ENCODE data around the gene SLC25A13.

The SLC25A13 gene

DNA sequence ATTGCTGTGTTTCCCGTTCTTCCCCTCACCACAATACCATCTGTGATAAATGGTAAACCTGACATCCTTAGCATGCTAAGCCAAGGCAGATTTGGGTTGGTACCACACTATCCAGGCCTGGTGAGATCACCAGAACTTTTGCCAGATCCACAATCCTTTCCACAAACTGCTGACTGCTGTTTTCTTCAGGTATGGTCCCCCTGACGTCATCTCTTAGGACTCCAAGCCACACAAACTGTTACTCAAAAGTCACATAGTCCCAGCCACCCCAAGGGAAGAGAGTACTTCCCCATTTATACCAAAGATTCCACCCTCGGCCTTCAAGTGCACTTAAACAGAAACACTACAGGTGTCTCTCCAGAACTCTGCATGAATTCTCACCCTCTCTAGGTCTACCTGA, 34.8 kb downstream of the SLC25A13 start:
- H3K18ac ChIP-seq (ENCODE audit: low read length), result no peak overlapping the region
- no peak overlapping the region for H4K91ac ChIP-seq (ENCODE audit: low read depth, low read length, poor library complexity)
- H3K23ac ChIP-seq (ENCODE audit: low read depth, low read length, poor library complexity), result no peak overlapping the region
- H3K14ac ChIP-seq (ENCODE audit: low read length), result no peak overlapping the region
- H3K27me3 ChIP-seq (ENCODE audit: control insufficient read depth in 3 of 3, insufficient read depth in 3 of 3, low read depth in 1 of 3, low read length in 3 of 3), result no peaks in the 10 kb centered on the region
- H3K4ac ChIP-seq (ENCODE audit: low read length), result no peak overlapping the region
- H2BK12ac ChIP-seq (ENCODE audit: low read length), result no peak overlapping the region
- no peak overlapping the region for H2BK15ac ChIP-seq (ENCODE audit: low read length)
- WGBS, 2 donors (ENCODE audit: extremely low coverage in 2 of 2, insufficient read length in 2 of 2, insufficient replicate concordance in 1 of 2), result no CpG with 5 or more reads among the region's 3 CpGs
- H3K4me3 ChIP-seq (ENCODE audit: low read length in 2 of 2), result no peak overlapping the region
- peaks cover 0 to 1% of the 10 kb centered on the region in 2 donors for H3K4me1 ChIP-seq (ENCODE audit: control insufficient read depth in 2 of 2, insufficient read depth in 1 of 2, low read depth in 1 of 2, low read length in 2 of 2)
- no peak for DNase-seq (ENCODE audit: low spot score)
- no peak overlapping the region for H3K27ac ChIP-seq (replicated peaks; ENCODE audit: low read length)
- H2AK5ac ChIP-seq (ENCODE audit: low read depth, low read length), result no peak overlapping the region
- H3K9ac ChIP-seq (ENCODE audit: low read depth, low read length, poor library complexity), result no peak overlapping the region
- peaks cover 3% of the 10 kb centered on the region for H3K79me1 ChIP-seq (ENCODE audit: low read depth, low read length)
- no peak overlapping the region for H3K4me2 ChIP-seq (ENCODE audit: insufficient read depth, low read length, poor library complexity, severe bottlenecking)
- no peak overlapping the region for H2AFZ ChIP-seq (ENCODE audit: low read length)
- H2BK120ac ChIP-seq (ENCODE audit: low read depth, low read length), result no peak overlapping the region
- no peaks in the 10 kb centered on the region for H3K36me3 ChIP-seq (replicated peaks in 1 of 2; ENCODE audit: control insufficient read depth in 2 of 2, insufficient read depth in 2 of 2, low read length in 2 of 2)
- no peak overlapping the region for H4K8ac ChIP-seq (ENCODE audit: low read depth, low read length)
- H3K9me3 ChIP-seq (replicated peaks in 1 of 2; ENCODE audit: control insufficient read depth in 2 of 2, insufficient read depth in 1 of 2, low read depth in 1 of 2, low read length in 2 of 2), result peaks cover 0 to 7% of the 10 kb centered on the region in 2 donors
- no peak overlapping the region for H2BK5ac ChIP-seq (ENCODE audit: low read length)

DNA sequence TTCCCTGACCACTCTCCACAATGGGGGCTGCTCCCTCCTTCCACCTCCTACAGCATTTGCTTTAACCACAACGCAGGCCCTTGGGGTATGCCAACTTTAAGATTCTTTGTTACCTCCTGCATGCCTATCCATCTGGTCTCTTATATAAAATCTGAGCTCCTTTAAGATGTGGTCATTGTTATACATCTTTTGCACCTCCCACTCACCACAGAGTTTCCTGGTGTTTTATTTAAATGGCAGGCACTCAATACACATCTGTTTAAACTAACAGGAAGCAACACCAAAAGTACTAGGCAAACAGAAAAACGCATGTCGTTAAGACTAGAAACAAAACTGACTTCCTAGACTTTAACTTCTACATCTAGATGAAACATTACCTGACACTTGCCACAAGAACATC, 36.3 kb downstream of the SLC25A13 start:
- H3K18ac ChIP-seq (ENCODE audit: low read length), result peak overlapping the region; percentile 13
- no peak overlapping the region for H4K91ac ChIP-seq (ENCODE audit: low read depth, low read length, poor library complexity)
- no peaks in the 10 kb centered on the region for H3K27me3 ChIP-seq (ENCODE audit: control insufficient read depth in 3 of 3, insufficient read depth in 3 of 3, low read depth in 1 of 3, low read length in 3 of 3)
- peaks cover 3% of the 10 kb centered on the region for H3K79me1 ChIP-seq (ENCODE audit: low read depth, low read length)
- no peak overlapping the region for H3K4me3 ChIP-seq (ENCODE audit: low read length in 2 of 2)
- peaks cover 0 to 7% of the 10 kb centered on the region in 2 donors for H3K9me3 ChIP-seq (replicated peaks in 1 of 2; ENCODE audit: control insufficient read depth in 2 of 2, insufficient read depth in 1 of 2, low read depth in 1 of 2, low read length in 2 of 2)
- no peak overlapping the region for H4K8ac ChIP-seq (ENCODE audit: low read depth, low read length)
- no peak overlapping the region for H3K14ac ChIP-seq (ENCODE audit: low read length)
- H3K36me3 ChIP-seq (replicated peaks in 1 of 2; ENCODE audit: control insufficient read depth in 2 of 2, insufficient read depth in 2 of 2, low read length in 2 of 2), result no peaks in the 10 kb centered on the region
- no peak overlapping the region for H3K4ac ChIP-seq (ENCODE audit: low read length)
- no peak overlapping the region for H2AFZ ChIP-seq (ENCODE audit: low read length)
- no peak overlapping the region for H3K4me2 ChIP-seq (ENCODE audit: insufficient read depth, low read length, poor library complexity, severe bottlenecking)
- no peak overlapping the region for H2BK120ac ChIP-seq (ENCODE audit: low read depth, low read length)
- H2AK5ac ChIP-seq (ENCODE audit: low read depth, low read length), result no peak overlapping the region
- no peak overlapping the region for H3K9ac ChIP-seq (ENCODE audit: low read depth, low read length, poor library complexity)
- no peak overlapping the region for H2BK15ac ChIP-seq (ENCODE audit: low read length)
- WGBS, 2 donors (ENCODE audit: extremely low coverage in 2 of 2, insufficient read length in 2 of 2, insufficient replicate concordance in 1 of 2), result no CpG with 5 or more reads among the region's 3 CpGs
- H3K23ac ChIP-seq (ENCODE audit: low read depth, low read length, poor library complexity), result no peak overlapping the region
- no peak overlapping the region for H2BK12ac ChIP-seq (ENCODE audit: low read length)
- H2BK5ac ChIP-seq (ENCODE audit: low read length), result no peak overlapping the region
- DNase-seq (ENCODE audit: low spot score), result no peak
- H3K4me1 ChIP-seq (ENCODE audit: control insufficient read depth in 2 of 2, insufficient read depth in 1 of 2, low read depth in 1 of 2, low read length in 2 of 2), result peaks cover 0 to 1% of the 10 kb centered on the region in 2 donors
- H3K27ac ChIP-seq (replicated peaks; ENCODE audit: low read length), result no peak overlapping the region

DNA sequence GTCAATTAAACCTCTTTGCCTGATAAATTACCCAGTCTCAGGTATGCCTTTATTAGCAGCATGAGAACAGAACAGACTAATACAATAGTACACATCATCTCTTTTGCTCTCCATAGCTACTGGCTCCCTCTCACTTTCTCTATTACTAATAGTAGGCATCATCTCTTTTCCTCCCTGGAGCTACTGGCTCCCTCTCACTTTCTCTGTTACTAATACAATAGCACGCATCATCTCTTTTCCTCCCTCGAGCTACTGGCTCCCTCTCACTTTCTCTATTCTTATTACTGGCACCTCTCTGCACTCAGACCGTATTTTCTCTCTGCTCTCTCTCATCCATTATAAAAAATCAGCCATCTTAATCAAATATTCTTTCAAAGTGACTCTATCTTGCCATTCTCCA, 37.1 kb downstream of the SLC25A13 start:
- Histone ChIP-seq H3K36me3 (replicated peaks in 1 of 2; ENCODE audit: control insufficient read depth in 2 of 2, insufficient read depth in 2 of 2, low read length in 2 of 2) (no peaks in the 10 kb centered on the region), H3K23ac (ENCODE audit: low read depth, low read length, poor library complexity) (no peak overlapping the region), H3K9me3 (replicated peaks in 1 of 2; ENCODE audit: control insufficient read depth in 2 of 2, insufficient read depth in 1 of 2, low read depth in 1 of 2, low read length in 2 of 2) (peaks cover 0 to 7% of the 10 kb centered on the region in 2 donors), H3K27ac (replicated peaks; ENCODE audit: low read length) (no peak overlapping the region), H2BK15ac (ENCODE audit: low read length) (no peak overlapping the region), H2AFZ (ENCODE audit: low read length) (no peak overlapping the region), H2BK5ac (ENCODE audit: low read length) (no peak overlapping the region), H2BK12ac (ENCODE audit: low read length) (no peak overlapping the region), H3K4me1 (ENCODE audit: control insufficient read depth in 2 of 2, insufficient read depth in 1 of 2, low read depth in 1 of 2, low read length in 2 of 2) (peaks cover 0 to 1% of the 10 kb centered on the region in 2 donors), H3K18ac (ENCODE audit: low read length) (no peak overlapping the region), H3K4ac (ENCODE audit: low read length) (no peak overlapping the region), H2AK5ac (ENCODE audit: low read depth, low read length) (no peak overlapping the region), H3K14ac (ENCODE audit: low read length) (no peak overlapping the region), H3K9ac (ENCODE audit: low read depth, low read length, poor library complexity) (no peak overlapping the region), H3K27me3 (ENCODE audit: control insufficient read depth in 3 of 3, insufficient read depth in 3 of 3, low read depth in 1 of 3, low read length in 3 of 3) (no peaks in the 10 kb centered on the region), H3K4me3 (ENCODE audit: low read length in 2 of 2) (no peak overlapping the region), H4K91ac (ENCODE audit: low read depth, low read length, poor library complexity) (no peak overlapping the region), H3K4me2 (ENCODE audit: insufficient read depth, low read length, poor library complexity, severe bottlenecking) (no peak overlapping the region), H3K79me1 (ENCODE audit: low read depth, low read length) (peaks cover 3% of the 10 kb centered on the region), H2BK120ac (ENCODE audit: low read depth, low read length) (no peak overlapping the region), H4K8ac (ENCODE audit: low read depth, low read length) (no peak overlapping the region)
- WGBS, 2 donors (ENCODE audit: extremely low coverage in 2 of 2, insufficient read length in 2 of 2, insufficient replicate concordance in 1 of 2), result no CpG with 5 or more reads among the region's 3 CpGs
- DNase-seq (ENCODE audit: low spot score), result no peak

DNA sequence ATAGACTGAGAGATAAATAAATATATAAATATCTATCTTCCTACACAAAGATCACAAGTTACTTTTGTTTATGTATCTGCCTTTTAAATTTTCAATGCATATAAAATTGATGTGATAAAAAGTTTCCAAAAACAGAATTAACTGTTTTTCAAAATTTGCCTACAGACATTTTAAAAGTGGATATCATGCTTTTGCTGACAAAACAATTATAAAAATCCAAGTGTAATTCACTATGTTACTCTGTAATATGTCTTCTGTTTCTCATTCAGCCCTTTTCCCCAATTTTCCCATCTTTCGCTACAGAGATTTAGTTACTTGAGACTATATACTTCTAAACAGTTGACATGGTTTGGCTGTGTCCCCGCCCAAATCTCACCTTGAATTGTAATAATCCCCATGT, 37.7 kb downstream of the SLC25A13 start:
- H2BK12ac ChIP-seq (ENCODE audit: low read length), result no peak overlapping the region
- no peak overlapping the region for H2BK15ac ChIP-seq (ENCODE audit: low read length)
- peaks cover 0 to 1% of the 10 kb centered on the region in 2 donors for H3K4me1 ChIP-seq (ENCODE audit: control insufficient read depth in 2 of 2, insufficient read depth in 1 of 2, low read depth in 1 of 2, low read length in 2 of 2)
- H3K9me3 ChIP-seq (replicated peaks in 1 of 2; ENCODE audit: control insufficient read depth in 2 of 2, insufficient read depth in 1 of 2, low read depth in 1 of 2, low read length in 2 of 2), result peaks cover 0 to 7% of the 10 kb centered on the region in 2 donors
- H2BK120ac ChIP-seq (ENCODE audit: low read depth, low read length), result no peak overlapping the region
- no peak overlapping the region for H3K27ac ChIP-seq (replicated peaks; ENCODE audit: low read length)
- H2BK5ac ChIP-seq (ENCODE audit: low read length), result no peak overlapping the region
- H3K27me3 ChIP-seq (ENCODE audit: control insufficient read depth in 3 of 3, insufficient read depth in 3 of 3, low read depth in 1 of 3, low read length in 3 of 3), result no peaks in the 10 kb centered on the region
- H3K23ac ChIP-seq (ENCODE audit: low read depth, low read length, poor library complexity), result no peak overlapping the region
- no CpG with 5 or more reads among the region's 2 CpGs for WGBS, 2 donors (ENCODE audit: extremely low coverage in 2 of 2, insufficient read length in 2 of 2, insufficient replicate concordance in 1 of 2)
- H3K79me1 ChIP-seq (ENCODE audit: low read depth, low read length), result peaks cover 3% of the 10 kb centered on the region
- no peak overlapping the region for H2AFZ ChIP-seq (ENCODE audit: low read length)
- no peaks in the 10 kb centered on the region for H3K36me3 ChIP-seq (replicated peaks in 1 of 2; ENCODE audit: control insufficient read depth in 2 of 2, insufficient read depth in 2 of 2, low read length in 2 of 2)
- H3K4me2 ChIP-seq (ENCODE audit: insufficient read depth, low read length, poor library complexity, severe bottlenecking), result no peak overlapping the region
- H3K14ac ChIP-seq (ENCODE audit: low read length), result no peak overlapping the region
- H2AK5ac ChIP-seq (ENCODE audit: low read depth, low read length), result no peak overlapping the region
- no peak overlapping the region for H3K4me3 ChIP-seq (ENCODE audit: low read length in 2 of 2)
- no peak for DNase-seq (ENCODE audit: low spot score)
- H3K18ac ChIP-seq (ENCODE audit: low read length), result no peak overlapping the region
- H4K8ac ChIP-seq (ENCODE audit: low read depth, low read length), result no peak overlapping the region
- no peak overlapping the region for H3K4ac ChIP-seq (ENCODE audit: low read length)
- no peak overlapping the region for H3K9ac ChIP-seq (ENCODE audit: low read depth, low read length, poor library complexity)
- no peak overlapping the region for H4K91ac ChIP-seq (ENCODE audit: low read depth, low read length, poor library complexity)
